D721Med (cell line): ENCODE data around the gene OSBPL10.

Source experiments
- DNase-seq: peaks from one replicate; pipeline ENCODE4 v3.0.0; 2011; ENCODE audit warnings: low spot score; ENCODE audit not compliant: insufficient read length
- FAIRE-seq: peaks from 2 replicates; lab custom pipeline; 2011; peaks lifted over from hg19 to GRCh38; lab: Jason Lieb, UNC
- CTCF ChIP-seq: IDR thresholded peaks from 2 replicates; pipeline ENCODE4 v1.5.1; 2012; ENCODE audit warnings: mild to moderate bottlenecking, control low read depth; ENCODE audit not compliant: insufficient read depth; ENCODE audit errors: missing control alignments

OSBPL10 gene

GRCh38 chr3:31957106-31957505 is 24.0 kb downstream of the OSBPL10 start:
- no peak for FAIRE-seq
- no peak for DNase-seq
- TF ChIP-seq CTCF = no peak

DNA sequence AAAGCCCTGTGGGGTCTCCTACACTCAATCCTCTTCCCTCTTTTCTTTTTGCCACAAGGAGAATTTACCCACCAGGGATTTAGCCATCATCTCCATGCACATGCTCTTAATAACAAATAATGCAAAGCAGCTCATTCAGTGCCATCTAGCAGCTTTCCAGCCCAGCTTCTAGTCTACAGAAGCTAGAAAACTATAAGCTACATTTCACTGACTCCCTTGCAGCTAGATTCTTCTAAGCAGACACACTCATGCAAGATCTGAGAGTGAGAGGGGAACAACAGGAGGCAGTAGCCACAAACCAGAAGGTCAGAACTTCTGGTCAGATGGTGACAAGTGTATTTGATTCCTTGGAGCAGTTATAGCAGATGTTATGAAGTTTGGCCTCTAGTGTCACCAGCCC is 25.5 kb downstream of the OSBPL10 start:
- FAIRE-seq (no peak), DNase-seq (no peak)
- no peak for TF ChIP-seq CTCF

- DNase-seq (no peak), FAIRE-seq (no peak)
- no peak for TF ChIP-seq CTCF
Measured at GRCh38 chr3:31953636-31954035, 27.4 kb downstream of the OSBPL10 start.

GRCh38 chr3:31953091-31953490 is 28.0 kb downstream of the OSBPL10 start:
- DNase-seq (no peak), FAIRE-seq (no peak)
- TF ChIP-seq CTCF = no peak

DNA sequence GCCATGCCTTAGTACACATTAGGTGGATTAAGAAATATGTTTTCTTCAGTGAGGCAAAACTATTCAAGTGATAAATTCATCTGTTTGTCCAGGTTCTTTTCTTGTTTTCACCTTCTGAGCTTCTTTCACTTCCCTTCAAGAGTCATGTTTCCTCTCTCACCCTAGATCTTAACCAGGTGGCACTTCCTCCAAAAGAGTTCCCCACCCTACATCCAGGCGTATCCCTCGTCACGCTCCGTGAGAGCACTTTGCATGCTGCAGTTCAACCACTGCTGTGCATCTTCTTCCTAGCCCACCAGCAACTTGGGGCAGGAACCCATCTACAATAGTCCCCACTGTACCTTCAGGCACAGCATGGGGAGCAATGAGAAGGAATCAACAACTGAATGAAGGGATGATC is 28.9 kb downstream of the OSBPL10 start:
- no peak for DNase-seq
- TF ChIP-seq CTCF = no peak
- no peak for FAIRE-seq

DNA sequence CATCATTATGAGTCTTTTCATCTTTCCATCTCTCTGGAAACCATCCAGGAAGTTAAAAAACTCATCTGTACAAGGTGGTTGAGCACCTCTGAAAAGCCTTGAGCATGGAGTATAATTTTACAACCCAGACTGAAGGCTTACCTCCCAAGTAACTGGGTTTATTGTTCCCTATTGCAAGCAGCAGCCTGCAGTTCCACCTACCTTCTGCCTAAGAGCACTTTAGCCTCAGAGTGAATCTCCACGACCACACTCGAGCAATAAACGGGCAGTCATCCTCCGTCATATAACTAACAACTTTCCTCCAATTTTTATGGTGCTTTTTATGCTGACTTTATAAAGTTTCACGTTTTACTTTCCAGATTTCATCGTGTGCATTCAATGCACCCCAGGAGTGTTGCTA is 32.8 kb downstream of the OSBPL10 start:
- TF ChIP-seq CTCF = no peak
- no peak for DNase-seq
- no peak for FAIRE-seq

DNA sequence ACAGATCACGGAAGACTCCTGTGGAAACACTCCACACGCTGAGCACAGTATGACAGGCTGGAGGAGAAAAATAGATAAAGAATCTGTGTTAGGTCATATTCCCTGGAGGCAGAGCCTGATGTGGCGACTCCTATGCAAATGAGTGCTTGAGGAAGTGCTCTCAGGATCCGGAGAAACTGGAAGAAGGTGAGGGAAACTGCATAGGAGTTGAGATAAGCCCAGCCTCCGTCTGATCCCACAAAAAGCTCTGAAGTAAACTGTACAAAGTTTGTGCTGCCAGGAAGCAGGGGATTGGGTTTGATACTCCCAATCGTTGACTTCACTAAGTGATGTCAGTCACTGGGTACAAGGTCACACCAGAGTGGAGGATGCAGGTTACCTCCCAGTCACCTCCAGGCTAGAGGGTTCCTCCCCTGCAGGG is 33.4 kb downstream of the OSBPL10 start:
- DNase-seq (no peak), FAIRE-seq (no peak)
- no peak for TF ChIP-seq CTCF
